SK-N-SH (cell line): ENCODE results near the gene METTL21C.

ENCODE experiments used
- CTCF ChIP-seq: fragments of 200-600 bp; sonication (generic); IDR thresholded peaks from 2 replicates; pipeline ENCODE4 v1.6.1; 2017; ENCODE audit warnings: antibody characterized with exemption, mild to moderate bottlenecking, moderate library complexity
- EP300 ChIP-seq, 2 experiments: IDR thresholded peaks; 2 replicates each; pipeline versions ENCODE4 v1.4.0 to v1.6.1; 2012; ENCODE audit warnings: borderline replicate concordance in 1 of 2, low read depth in 1 of 2, low read length in 1 of 2
- FOXM1 ChIP-seq: IDR thresholded peaks from 2 replicates; pipeline ENCODE4 v1.4.0; 2012; ENCODE audit warnings: low read depth, mild to moderate bottlenecking
- GABPA ChIP-seq: IDR thresholded peaks from 2 replicates; pipeline ENCODE4 v1.4.0; 2012; ENCODE audit warnings: low read depth, mild to moderate bottlenecking
- GATA2 ChIP-seq: sonication (generic); formaldehyde crosslinking; IDR thresholded peaks from 2 replicates; pipeline ENCODE4 v1.5.0; 2020; ENCODE audit warnings: mild to moderate bottlenecking, missing genetic modification reagents
- TEAD4 ChIP-seq: IDR thresholded peaks from 2 replicates; pipeline ENCODE4 v1.4.0; 2012; ENCODE audit warnings: mild to moderate bottlenecking, borderline replicate concordance; ENCODE audit not compliant: insufficient read depth
- USF2 ChIP-seq: fragments of 150-350 bp; IDR thresholded peaks from 2 replicates; pipeline ENCODE4 v1.6.1; 2017; ENCODE audit warnings: antibody characterized with exemption, low read length, low read depth, borderline replicate concordance
- YY1 ChIP-seq: IDR thresholded peaks from 2 replicates; pipeline ENCODE4 v1.4.0; 2012; ENCODE audit warnings: low read depth, mild to moderate bottlenecking

GRCh38 chr13:102708991-102709390 is 14.1 kb upstream of the METTL21C start:
- no peak for TF ChIP-seq CTCF
- TF ChIP-seq USF2, result no peak
- no peak for TF ChIP-seq FOXM1
- TF ChIP-seq GATA2 (CRISPR knock-in tag), result no peak
- no peak for TF ChIP-seq TEAD4
- no peak for TF ChIP-seq YY1
- no peak for TF ChIP-seq EP300 (IDR thresholded peaks at IDR 0.05; ENCODE audit: borderline replicate concordance in 1 of 2, low read depth in 1 of 2, low read length in 1 of 2)
- TF ChIP-seq GABPA, result no peak
